HG03196 (cell line): ENCODE data around the gene SIRT5.

Experiments
- ATAC-seq: cut with Tn5 transposase; IDR thresholded peaks from one replicate; pipeline ENCODE4 v1.9.1; 2021; ENCODE audit not compliant: unreplicated experiment

SIRT5 gene

GRCh38 chr6:13629459-13630116 lies 55.2 kb downstream of the SIRT5 start:
- no peak for ATAC-seq

DNA sequence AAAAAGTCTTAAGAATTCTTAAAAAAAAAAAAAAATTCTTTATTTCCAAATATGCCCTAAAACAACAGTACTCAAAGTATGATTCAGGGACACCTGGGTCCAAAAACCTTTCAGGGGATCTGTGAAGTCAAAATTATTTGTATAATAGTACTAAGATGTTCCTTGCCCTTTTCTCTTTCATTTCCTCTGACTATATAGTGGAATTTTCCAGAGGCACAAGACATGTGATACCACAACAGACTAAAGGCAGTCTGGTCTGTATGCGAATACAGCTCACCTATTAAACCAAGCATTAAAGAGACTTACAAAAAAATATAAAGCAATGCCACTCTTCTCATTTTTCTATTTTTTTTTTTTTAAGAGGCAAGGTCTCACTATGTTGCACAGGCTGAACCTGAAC lies 56.1 kb downstream of the SIRT5 start:
- ATAC-seq = no peak

DNA sequence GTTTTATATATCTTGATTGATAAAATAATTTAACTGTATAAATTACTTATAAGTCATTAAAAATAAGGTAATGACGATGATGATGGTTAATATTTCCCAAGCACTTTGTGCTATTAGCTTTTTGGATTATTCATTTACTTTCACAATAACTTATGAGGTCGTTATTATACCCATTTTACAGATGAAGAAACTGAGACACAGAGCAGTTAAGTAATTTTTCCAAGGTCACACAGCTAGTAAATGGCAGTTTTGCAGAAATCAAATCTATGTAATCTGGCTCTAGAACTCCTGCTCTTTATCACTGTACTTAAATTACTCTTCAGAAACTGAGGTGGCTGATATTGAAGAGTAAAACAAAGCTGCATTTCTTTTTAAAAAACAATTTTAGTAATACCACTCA lies 58.9 kb downstream of the SIRT5 start:
- no peak for ATAC-seq

GRCh38 chr6:13635948-13636658 lies 61.7 kb downstream of the SIRT5 start:
- no peak for ATAC-seq

DNA sequence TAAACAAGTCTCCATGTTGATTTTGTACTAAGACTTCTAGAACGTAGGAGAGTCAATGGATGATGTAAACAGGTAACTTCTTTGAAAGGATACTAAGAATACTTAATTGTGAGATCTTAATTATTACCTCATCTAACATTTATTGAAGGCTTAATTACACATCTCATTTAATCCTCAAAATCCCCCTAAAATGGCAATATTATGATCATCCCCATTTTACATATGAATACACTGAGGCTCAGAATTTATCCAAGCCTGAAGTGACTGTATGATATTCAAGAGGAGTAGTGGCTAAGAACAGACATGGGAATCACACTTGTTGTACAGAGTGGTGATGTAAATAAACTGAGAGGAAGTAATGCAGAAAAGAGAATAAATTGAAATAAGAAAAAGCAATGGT lies 63.6 kb downstream of the SIRT5 start:
- ATAC-seq = no peak

DNA sequence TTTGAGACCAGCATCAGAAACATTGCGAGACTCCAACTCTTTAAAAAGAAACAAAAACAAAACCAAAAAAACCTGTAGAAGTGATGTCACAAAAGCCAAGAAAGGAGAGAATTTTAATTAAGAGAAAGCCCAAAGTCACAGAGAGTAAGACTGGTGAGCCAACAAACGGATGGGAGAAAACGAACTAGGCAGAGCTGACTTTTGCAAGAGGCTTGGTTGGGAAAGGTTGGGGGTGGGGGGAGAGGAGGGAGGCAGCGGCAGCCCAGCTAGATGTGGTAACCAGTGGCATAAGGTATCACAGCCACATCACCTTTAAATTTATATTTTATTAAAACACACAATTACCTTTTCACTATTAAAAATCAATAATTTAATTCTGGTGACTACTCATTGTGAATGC lies 64.2 kb downstream of the SIRT5 start:
- no peak for ATAC-seq

DNA sequence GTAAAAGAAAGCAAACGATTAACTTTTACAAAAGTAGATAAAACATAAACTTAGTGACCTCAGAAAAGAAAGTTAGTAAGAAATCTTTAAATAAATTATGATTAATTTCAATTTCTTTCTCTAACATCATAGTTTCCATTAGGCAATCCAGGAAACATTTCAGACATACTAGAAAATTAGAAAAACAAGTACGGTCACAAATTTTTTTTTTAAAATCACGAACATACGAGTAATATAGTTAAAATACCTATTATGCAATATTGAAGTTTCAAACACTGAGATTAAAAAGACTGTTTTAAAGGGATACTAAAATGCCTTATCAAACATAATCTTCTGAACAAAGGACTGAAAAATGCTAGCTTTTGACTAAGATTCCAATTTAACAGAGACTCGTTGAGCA lies 66.9 kb downstream of the SIRT5 start:
- no peak for ATAC-seq

DNA sequence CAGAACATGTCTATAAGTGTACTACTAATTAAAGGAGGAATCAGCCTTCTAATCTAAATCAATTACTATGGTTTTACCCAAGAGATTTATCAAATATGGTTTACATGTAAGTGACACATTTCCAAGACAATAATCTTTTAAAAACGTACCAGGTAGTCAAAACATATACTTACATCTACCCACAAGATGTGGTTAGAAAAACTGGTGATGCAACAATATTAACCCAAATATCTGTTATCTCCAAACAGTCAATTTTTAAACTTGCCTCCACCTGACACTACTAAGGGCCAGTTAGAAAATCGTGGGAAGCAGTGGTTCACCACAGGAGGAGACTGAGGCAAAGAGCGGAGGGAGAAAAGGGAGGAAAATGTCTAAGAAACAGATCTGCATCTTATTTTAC lies 68.7 kb downstream of the SIRT5 start:
- no peak for ATAC-seq

- ATAC-seq = no peak
Measured at GRCh38 chr6:13648850-13649249, 74.4 kb downstream of the SIRT5 start.

DNA sequence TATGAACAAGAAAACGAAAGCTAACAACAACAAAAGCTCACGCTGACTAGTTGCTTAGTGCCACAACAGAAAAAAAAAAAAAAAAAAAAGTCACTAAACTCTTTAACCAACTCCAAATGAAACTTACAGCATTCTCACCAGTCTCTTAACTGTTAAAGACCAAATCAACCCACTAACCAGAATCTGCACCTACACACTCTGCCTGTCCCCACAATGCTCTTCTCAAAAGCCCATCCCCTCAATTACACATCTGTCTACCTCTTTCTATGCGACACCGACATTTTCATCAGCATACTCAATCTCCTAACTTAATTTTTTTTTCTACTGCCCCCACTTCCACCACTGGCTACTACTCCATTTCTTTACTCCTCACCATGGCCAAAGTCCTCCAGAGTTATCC lies 75.0 kb downstream of the SIRT5 start:
- no peak for ATAC-seq

DNA sequence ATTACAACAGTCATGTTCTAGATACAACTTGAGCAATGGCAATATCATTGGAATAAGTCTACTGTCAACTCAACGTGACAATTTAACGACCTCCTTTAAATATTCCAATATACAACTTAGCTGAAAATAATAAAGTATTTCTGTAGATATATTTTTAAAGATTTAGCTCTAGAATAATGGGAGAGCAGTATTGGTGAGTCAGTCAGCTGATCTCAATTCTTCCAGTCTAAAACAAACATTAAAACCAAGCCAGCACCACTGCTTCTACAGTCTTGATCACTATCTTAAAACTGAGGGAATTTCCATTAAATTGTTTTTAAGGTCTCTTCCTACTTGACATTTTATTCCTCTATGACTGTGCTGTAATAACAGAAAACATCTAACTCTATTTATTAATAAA lies 78.9 kb downstream of the SIRT5 start:
- no peak for ATAC-seq

- no peak for ATAC-seq
Measured at GRCh38 chr6:13654496-13654895, 80.1 kb downstream of the SIRT5 start.

- ATAC-seq = no peak
Measured at GRCh38 chr6:13655700-13656099, 81.3 kb downstream of the SIRT5 start.

- no peak for ATAC-seq
Measured at GRCh38 chr6:13660273-13660672, 85.9 kb downstream of the SIRT5 start.

DNA sequence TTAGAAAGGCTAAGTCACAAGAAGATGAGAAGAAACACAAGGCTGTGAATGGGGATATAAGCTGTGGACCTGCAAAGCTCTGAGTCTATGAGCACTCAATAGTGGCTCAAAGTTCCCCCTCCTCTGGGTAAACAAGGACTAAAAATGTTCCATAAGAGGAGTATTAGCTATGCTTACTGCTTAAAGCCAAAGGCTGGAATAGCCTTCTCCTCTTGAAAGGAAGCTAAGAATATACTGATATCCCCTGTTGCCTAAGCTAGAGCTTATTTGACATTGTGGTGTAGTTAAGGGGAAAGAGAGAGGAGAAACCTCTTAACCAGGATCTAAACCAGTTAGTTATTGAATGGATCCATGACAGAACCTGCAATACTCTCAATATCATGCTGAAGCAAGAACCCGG lies 86.5 kb downstream of the SIRT5 start:
- ATAC-seq = no peak

DNA sequence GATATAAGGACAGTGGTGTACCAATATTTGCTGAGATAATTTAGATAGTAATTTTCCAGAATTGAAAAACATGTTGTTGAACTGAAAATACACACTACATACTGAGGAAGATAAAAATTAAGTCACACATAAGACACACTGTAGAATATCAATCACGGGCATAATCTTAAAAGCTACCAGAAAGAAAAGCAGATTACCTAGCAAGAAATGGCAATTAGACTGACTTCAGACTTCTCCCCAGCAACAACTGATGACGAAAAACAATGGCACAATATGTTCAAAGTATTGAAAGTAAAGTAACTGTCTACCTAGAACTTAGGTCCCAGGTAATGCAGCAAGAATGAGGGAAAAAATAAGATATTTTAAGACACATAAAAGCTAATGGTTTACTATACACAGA lies 87.2 kb downstream of the SIRT5 start:
- ATAC-seq = no peak

- ATAC-seq = no peak
Measured at GRCh38 chr6:13662651-13663334, 88.4 kb downstream of the SIRT5 start.

- ATAC-seq = no peak
Measured at GRCh38 chr6:13663986-13664385, 89.6 kb downstream of the SIRT5 start.
